Kidney epithelial cell (primary cell): ENCODE results near the gene DOCK3. TPM values are rescaled to one million over a fixed set of nuclear protein-coding genes. Genes with fewer than 3 reads are reported as not detected.

Experiments used
- DNase-seq: peaks from one replicate; pipeline ENCODE4 v3.0.0-alpha.2; 2010; ENCODE audit warnings: low read depth
- H3K27me3 ChIP-seq: 2 replicates; pipeline ENCODE4 v1.6.0; 2011; ENCODE audit warnings: low read length; ENCODE audit not compliant: control insufficient read depth, insufficient read depth
- H3K36me3 ChIP-seq: 2 replicates; pipeline ENCODE4 v1.5.1; 2011; ENCODE audit warnings: low read length; ENCODE audit not compliant: control insufficient read depth, insufficient read depth
- H3K4me3 ChIP-seq: 2 replicates; pipeline ENCODE4 v1.5.1; 2011; ENCODE audit warnings: low read depth, mild to moderate bottlenecking, control low read depth, low read length
- total RNA-seq: library from RNA; depleted of rRNA; stranded (reverse); fragments of >200 nt; gene quantifications from 2 replicates; pipeline ENCODE4 v1.2.3, GENCODE V29; 2015
- TF ChIP-seq, protein P1 (sequence below): IDR thresholded peaks from 2 replicates; pipeline ENCODE4 v1.5.1; 2011; ENCODE audit warnings: mild to moderate bottlenecking, moderate library complexity, low read length, control low read depth, inconsistent platforms; ENCODE audit not compliant: insufficient read depth, poor library complexity, severe bottlenecking

DOCK3 gene
- total RNA-seq, 1 donor from 2014 or later, result 1.7 TPM

DNA sequence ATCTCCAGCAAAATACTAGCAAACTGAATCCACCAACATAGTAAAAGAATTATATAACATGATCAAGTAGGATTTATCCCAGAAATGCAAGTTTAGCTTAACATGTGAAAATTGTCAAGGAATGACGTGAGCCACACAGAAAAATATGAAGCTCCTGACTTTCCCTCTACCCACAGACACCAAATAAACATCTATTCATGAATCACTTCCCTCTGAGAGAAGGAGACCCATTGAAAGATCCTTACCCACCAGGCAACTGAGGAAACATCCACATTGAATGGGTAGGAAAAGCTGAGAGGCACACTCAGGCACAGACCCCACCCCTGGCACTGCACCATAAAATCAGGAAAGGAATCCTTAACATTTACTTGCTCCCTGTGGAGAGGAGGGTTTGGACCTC is 608.2 kb downstream of the DOCK3 start:
- DNase-seq, result no peak
- TF ChIP-seq, protein P1, sequence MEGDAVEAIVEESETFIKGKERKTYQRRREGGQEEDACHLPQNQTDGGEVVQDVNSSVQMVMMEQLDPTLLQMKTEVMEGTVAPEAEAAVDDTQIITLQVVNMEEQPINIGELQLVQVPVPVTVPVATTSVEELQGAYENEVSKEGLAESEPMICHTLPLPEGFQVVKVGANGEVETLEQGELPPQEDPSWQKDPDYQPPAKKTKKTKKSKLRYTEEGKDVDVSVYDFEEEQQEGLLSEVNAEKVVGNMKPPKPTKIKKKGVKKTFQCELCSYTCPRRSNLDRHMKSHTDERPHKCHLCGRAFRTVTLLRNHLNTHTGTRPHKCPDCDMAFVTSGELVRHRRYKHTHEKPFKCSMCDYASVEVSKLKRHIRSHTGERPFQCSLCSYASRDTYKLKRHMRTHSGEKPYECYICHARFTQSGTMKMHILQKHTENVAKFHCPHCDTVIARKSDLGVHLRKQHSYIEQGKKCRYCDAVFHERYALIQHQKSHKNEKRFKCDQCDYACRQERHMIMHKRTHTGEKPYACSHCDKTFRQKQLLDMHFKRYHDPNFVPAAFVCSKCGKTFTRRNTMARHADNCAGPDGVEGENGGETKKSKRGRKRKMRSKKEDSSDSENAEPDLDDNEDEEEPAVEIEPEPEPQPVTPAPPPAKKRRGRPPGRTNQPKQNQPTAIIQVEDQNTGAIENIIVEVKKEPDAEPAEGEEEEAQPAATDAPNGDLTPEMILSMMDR, result no peak
- Histone ChIP-seq H3K27me3 (no peaks in the 10 kb centered on the region), H3K4me3 (no peak overlapping the region), H3K36me3 (no peaks in the 10 kb centered on the region)

DNA sequence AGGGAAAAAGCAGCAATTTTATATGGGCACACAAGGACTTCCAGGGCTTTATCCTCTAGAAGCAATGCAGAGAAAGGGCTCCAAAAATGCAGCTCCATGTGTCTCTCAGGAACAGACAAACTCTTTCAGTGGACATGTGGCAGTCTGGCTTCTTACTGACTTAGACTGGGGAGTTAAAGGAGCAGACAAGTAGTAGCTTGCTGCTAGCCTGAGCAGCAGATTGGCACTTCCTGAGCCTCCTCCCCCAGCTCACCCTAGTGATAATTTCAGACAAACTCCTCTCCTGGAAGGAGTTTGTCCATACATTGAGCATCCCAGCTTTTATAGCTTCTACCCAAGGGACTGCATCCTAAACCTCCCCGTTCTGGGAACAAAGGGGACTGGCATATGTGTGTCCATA is 608.7 kb downstream of the DOCK3 start:
- TF ChIP-seq, protein P1, result no peak
- Histone ChIP-seq H3K4me3 (no peak overlapping the region), H3K36me3 (no peaks in the 10 kb centered on the region), H3K27me3 (no peaks in the 10 kb centered on the region)
- DNase-seq, result no peak

DNA sequence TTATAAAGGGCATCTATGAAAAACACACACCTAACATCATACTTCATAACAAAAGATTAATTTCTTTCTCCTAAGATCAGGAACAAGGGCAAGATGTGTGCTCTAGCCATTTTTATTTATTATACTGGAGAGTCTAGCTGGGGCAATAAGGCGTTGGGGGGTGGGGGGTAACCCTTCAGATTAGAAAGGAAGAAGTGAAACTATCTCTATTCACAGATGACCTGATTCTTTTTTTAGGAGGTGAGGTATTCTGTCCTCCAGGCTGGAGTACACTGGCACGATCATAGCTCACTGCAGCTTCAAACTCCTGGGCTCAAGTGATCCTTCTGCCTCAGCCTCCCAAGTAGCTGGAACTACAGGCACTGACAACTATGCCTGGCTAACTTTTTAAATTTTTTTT is 620.9 kb downstream of the DOCK3 start:
- Histone ChIP-seq H3K4me3 (no peak overlapping the region), H3K36me3 (no peaks in the 10 kb centered on the region), H3K27me3 (no peaks in the 10 kb centered on the region)
- no peak for DNase-seq
- TF ChIP-seq, protein P1, result no peak

DNA sequence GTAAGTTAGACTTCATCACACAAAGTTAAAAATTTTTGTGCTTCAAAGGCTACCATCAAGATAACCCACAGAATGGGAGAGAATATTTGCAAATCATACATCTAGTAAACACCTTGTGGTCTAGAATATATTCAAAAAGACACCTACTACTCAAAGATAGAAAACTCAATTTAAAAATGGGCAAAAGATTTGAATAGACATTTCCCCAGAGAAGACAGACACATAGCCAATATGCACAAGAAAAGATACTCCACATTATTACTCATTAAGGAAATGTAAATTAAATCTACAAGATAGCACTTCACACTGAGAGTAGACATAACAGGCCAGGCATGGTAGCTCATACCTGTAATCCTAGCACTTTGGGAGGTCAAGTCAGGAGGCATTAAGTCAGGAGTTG is 622.6 kb downstream of the DOCK3 start:
- Histone ChIP-seq H3K36me3 (no peaks in the 10 kb centered on the region), H3K4me3 (no peak overlapping the region), H3K27me3 (no peaks in the 10 kb centered on the region)
- TF ChIP-seq, protein P1, result no peak
- DNase-seq, result no peak

DNA sequence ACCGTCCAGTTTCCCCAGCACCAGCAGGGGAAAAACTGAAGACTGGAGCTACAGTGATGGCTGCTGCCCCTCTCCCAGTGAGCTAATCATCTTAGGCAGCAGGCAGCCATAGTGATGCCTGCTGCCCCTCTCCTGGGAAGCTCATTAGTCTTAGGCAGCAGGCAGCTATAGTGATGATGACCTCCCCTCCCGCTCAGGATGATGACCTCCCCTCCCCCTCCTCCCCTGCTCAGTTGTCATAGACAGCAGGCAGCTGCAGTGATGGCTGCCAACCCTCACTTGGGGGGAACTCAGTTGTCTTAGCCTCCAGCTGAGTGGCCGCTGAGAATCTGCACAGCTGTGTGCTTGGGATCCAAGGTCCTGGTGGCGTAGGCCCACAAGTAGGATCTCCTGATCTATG is 629.5 kb downstream of the DOCK3 start:
- Histone ChIP-seq H3K36me3 (no peaks in the 10 kb centered on the region), H3K27me3 (no peaks in the 10 kb centered on the region), H3K4me3 (no peak overlapping the region)
- DNase-seq, result no peak
- TF ChIP-seq, protein P1, result no peak

DNA sequence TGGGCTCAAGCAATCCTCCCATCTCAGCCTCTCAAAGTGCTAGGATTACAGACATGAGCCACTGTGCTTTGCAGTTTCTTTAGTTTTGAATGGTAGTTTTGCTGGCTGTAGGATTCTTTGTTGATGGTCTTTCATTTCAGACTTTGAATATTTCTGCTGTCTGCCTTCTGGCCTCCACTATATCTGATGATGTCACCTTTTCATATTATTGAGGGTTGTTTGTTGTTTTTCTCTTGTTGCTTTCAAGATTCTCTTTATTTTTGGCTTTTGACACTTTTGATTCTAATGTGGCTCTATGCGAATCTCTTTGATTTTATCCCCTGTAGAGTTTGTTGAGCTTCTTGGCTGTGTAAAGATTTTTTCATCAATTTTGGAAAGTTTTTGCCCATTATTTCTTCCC is 631.4 kb downstream of the DOCK3 start:
- DNase-seq, result no peak
- H3K36me3 ChIP-seq, result no peaks in the 10 kb centered on the region
- H3K4me3 ChIP-seq, result no peak overlapping the region
- TF ChIP-seq, protein P1, result no peak
- H3K27me3 ChIP-seq, result no peaks in the 10 kb centered on the region
